MM.1S (cell line): ENCODE results near the gene BMAL1.

Source experiments
- CTCF ChIP-seq: fragments of 300-600 bp; sonication (generic); IDR thresholded peaks from 2 replicates; pipeline ENCODE4 v1.5.1; 2016; ENCODE audit warnings: antibody characterized with exemption, low read length, mixed read lengths
- EZH2 ChIP-seq: fragments of 300-600 bp; sonication (generic); optimal IDR thresholded peaks from 2 replicates; pipeline ENCODE3; 2017; ENCODE audit warnings: low read depth, mild to moderate bottlenecking, antibody characterized with exemption, low read length, mixed read lengths
- EZH2phosphoT487 ChIP-seq: fragments of 300-600 bp; sonication (generic); IDR thresholded peaks from 2 replicates; pipeline ENCODE4 v1.6.1; 2018; ENCODE audit warnings: antibody characterized with exemption, low read length

- TF ChIP-seq CTCF (no peak), EZH2phosphoT487 (no peak), EZH2 (no peak)
These were observed 137.6 kb downstream of the BMAL1 start for GRCh38 chr11:13415201-13415600.
